Measurements from ENCODE around the gene KIAA0930.

- TF ChIP-seq, protein P1, sequence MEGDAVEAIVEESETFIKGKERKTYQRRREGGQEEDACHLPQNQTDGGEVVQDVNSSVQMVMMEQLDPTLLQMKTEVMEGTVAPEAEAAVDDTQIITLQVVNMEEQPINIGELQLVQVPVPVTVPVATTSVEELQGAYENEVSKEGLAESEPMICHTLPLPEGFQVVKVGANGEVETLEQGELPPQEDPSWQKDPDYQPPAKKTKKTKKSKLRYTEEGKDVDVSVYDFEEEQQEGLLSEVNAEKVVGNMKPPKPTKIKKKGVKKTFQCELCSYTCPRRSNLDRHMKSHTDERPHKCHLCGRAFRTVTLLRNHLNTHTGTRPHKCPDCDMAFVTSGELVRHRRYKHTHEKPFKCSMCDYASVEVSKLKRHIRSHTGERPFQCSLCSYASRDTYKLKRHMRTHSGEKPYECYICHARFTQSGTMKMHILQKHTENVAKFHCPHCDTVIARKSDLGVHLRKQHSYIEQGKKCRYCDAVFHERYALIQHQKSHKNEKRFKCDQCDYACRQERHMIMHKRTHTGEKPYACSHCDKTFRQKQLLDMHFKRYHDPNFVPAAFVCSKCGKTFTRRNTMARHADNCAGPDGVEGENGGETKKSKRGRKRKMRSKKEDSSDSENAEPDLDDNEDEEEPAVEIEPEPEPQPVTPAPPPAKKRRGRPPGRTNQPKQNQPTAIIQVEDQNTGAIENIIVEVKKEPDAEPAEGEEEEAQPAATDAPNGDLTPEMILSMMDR (IDR thresholded peaks at IDR 0.05) = no peak
- TF ChIP-seq POLR2A (IDR thresholded peaks at IDR 0.05) = no peak
Observed at GRCh38 chr22:45183974-45184373, 56.7 kb downstream of the KIAA0930 start.

Data from uterus (tissue), 2 donors.